Rectal smooth muscle tissue (tissue), 1 donor: ENCODE data around the gene MDH2.
"Not testable (repeated sequence)": the region's sequence is repeated elsewhere in the genome, so short reads cannot be mapped to it uniquely, and the experiment has no call there.

Source experiments
- H3K27ac ChIP-seq: one replicate; pipeline ENCODE4 v1.7.0; 2013; ENCODE audit warnings: low read depth, low read length, inconsistent platforms
- H3K27me3 ChIP-seq: one replicate; pipeline ENCODE4 v1.7.0; 2013; ENCODE audit warnings: low read length; ENCODE audit not compliant: control insufficient read depth, insufficient read depth
- H3K36me3 ChIP-seq: one replicate; pipeline ENCODE4 v1.7.0; 2013; ENCODE audit warnings: low read length; ENCODE audit not compliant: control insufficient read depth, insufficient read depth
- H3K4me1 ChIP-seq: one replicate; pipeline ENCODE4 v1.7.0; 2013; ENCODE audit warnings: low read length; ENCODE audit not compliant: control insufficient read depth, insufficient read depth
- H3K4me3 ChIP-seq: one replicate; pipeline ENCODE4 v1.7.0; 2013; ENCODE audit warnings: low read length
- H3K9ac ChIP-seq: one replicate; pipeline ENCODE4 v1.7.0; 2013; ENCODE audit warnings: low read length

MDH2 gene

DNA sequence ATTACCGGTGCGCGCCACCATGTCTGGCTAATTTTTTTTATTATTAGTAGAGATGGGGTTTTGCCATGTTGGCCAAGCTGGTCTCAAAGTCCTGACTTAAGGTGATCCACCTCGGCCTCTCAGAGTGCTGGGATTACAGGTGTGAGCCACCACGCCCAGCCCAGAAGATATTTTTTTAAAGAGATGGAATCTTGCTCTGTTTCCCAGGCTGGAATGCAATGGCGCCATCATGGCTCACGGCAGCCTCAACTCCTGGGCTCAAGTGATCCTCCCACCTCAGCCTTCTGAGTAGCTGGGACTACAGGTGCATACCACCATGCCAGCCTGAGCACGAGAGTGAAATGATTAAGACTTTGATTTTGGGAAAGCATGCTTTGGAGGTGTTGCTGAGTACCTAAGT lies 4.8 kb downstream of the MDH2 start:
- H3K4me3 ChIP-seq, H3K9ac ChIP-seq, H3K27ac ChIP-seq, H3K27me3 ChIP-seq: not testable (repeated sequence)
- H3K4me1 ChIP-seq: peaks cover 13% of the 10 kb centered on the region
- peaks cover 11% of the 10 kb centered on the region for H3K36me3 ChIP-seq

DNA sequence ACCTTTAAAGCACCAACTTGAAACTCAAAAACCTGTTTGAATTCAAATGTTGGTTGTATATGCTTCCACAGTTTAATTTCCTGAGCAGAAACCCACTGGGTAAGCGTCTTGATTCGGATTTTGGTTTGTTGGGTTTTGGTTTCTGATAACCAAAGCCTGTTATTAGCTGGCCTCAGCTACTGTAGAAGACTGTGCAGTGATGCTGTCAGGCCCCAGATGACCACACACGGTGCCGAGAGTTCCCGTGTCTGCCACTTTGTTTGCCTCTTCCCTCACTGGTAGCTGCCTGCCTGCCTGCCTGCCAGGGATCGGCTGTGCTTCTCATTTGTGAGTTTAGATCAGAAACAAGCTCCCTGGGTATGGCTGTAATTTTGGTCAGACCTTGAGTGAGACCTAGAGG lies 5.6 kb downstream of the MDH2 start:
- H3K36me3 ChIP-seq: peaks cover 19% of the 10 kb centered on the region
- H3K9ac ChIP-seq: no peak overlapping the region
- H3K27me3 ChIP-seq: no peaks in the 10 kb centered on the region
- peaks cover 13% of the 10 kb centered on the region for H3K4me1 ChIP-seq
- no peak overlapping the region for H3K27ac ChIP-seq
- no peak overlapping the region for H3K4me3 ChIP-seq

DNA sequence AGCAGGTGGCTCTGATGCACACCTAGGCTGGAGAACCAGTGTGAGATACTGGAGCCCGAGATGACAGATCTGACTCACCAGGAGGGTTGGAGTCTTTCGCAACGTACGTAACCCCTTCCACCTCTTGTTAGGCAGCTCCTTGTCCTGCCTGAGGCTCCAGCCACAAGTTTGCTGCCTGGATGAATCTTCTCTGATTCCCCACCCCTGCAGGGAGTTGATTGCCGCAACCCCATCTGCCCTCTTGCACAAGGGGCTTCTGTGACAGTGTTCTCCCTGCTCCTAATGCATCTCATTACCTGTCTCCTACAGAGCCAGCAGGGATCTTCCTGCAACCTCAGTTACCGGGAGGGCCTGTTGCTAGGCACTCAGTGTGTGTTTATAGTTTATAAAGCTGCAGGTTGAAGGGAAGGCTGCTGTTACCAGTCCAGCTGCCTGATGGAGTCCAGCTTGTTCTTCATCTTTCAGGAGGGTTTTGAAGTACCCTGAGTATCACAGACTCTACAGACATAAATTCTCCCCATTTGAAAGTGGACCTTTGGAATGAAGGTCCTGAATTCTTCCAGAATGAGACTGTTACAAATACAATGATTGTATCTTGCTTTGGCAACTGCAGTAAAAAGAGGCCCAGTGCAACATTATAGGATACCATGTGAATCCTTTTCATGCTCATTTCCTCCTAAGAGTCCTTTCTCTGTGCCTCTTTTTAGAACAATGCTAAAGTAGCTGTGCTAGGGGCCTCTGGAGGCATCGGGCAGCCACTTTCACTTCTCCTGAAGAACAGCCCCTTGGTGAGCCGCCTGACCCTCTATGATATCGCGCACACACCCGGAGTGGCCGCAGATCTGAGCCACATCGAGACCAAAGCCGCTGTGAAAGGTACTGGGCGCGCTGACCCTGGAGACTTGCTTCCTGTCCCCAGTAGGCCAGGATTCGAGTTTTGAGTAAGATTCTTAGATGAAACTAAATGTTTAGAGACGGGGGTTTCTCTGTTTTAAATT lies 6.5 kb downstream of the MDH2 start:
- peaks cover 9% of the 10 kb centered on the region for H3K4me1 ChIP-seq

DNA sequence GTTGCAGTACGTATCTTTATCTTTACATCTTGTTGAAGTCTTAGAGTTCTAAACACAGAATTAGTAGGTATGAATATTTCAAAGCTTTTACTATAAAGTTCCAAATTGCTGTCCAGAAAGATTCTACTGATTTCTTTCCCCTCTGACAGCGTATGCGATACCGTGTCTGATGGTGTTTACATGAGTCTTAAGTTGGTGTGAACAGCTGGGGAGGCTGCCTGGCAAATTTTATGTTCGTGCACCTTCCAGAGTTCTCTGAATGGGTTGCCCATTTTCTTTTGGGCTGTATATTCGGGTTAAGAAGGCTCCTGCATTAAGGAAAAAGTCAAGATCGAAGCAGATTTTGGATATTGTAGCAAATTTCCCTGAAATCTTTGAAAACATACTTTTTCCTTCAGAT lies 8.3 kb downstream of the MDH2 start:
- Histone ChIP-seq H3K27ac (no peak overlapping the region), H3K4me3 (no peak overlapping the region), H3K36me3 (peaks cover 36% of the 10 kb centered on the region), H3K9ac (no peak overlapping the region), H3K4me1 (peaks cover 9% of the 10 kb centered on the region), H3K27me3 (no peaks in the 10 kb centered on the region)

More for the DNA sequence above, 6.5 kb downstream of the MDH2 start:
- H3K27ac ChIP-seq: peak overlapping the region; percentile 40
- H3K4me3 ChIP-seq: no peak overlapping the region
- peaks cover 22% of the 10 kb centered on the region for H3K36me3 ChIP-seq
- no peaks in the 10 kb centered on the region for H3K27me3 ChIP-seq
- no peak overlapping the region for H3K9ac ChIP-seq

DNA sequence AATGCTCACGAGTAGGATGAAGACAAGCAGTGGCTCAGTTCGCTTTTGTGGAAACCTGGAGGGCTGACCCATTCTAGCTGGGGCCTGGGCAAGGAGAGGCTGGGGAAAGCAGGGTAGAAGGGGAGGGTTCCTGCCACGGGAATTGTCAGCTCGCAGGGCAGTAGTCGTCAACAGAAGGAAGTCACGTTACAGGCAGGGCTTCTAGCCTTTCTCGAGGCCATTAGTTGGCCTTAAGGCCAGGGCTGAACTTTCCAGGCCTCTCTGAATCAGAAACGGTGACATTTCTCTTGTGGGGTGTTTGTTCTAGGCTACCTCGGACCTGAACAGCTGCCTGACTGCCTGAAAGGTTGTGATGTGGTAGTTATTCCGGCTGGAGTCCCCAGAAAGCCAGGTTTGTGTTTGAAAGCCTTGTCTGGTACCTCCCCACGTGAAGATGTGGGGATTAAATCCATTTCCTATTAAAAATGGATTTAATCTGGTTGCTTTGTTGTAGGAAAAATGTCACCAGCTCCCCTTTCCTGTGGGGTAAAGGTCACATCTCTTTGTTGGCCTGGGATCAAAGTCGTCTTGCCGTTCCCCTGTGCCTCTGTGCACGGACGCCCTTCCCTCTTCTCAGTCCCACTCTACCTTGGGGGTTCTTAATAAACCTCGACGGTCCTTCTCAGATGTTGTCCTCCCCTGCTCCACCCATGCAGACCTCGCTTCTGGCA lies 9.4 kb downstream of the MDH2 start:
- H3K4me3 ChIP-seq: no peak overlapping the region
- peaks cover 35% of the 10 kb centered on the region for H3K36me3 ChIP-seq
- no peak overlapping the region for H3K27ac ChIP-seq
- H3K27me3 ChIP-seq: no peaks in the 10 kb centered on the region
- peaks cover 9% of the 10 kb centered on the region for H3K4me1 ChIP-seq
- H3K9ac ChIP-seq: no peak overlapping the region

DNA sequence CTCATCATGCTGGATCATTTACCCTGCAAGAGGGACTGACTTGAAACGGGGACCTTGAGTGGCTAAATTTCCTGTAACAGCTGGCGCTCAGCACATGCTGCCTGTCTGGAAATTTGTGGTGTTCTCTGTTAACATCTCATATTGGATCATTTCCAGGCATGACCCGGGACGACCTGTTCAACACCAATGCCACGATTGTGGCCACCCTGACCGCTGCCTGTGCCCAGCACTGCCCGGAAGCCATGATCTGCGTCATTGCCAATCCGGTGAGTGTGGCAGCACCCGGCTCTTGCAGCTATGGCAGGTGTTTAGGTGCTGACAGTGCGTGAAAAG lies 9.9 kb downstream of the MDH2 start:
- no peak overlapping the region for H3K4me3 ChIP-seq
- H3K27ac ChIP-seq: no peak overlapping the region
- H3K9ac ChIP-seq: no peak overlapping the region
- H3K4me1 ChIP-seq: peaks cover 9% of the 10 kb centered on the region
- H3K36me3 ChIP-seq: peaks cover 40% of the 10 kb centered on the region
- H3K27me3 ChIP-seq: no peaks in the 10 kb centered on the region

GRCh38 chr7:76058745-76059144 lies 10.8 kb downstream of the MDH2 start:
- not testable (repeated sequence) for H3K4me3 ChIP-seq, H3K9ac ChIP-seq, H3K27ac ChIP-seq, H3K4me1 ChIP-seq, H3K27me3 ChIP-seq
- H3K36me3 ChIP-seq: peaks cover 42% of the 10 kb centered on the region

DNA sequence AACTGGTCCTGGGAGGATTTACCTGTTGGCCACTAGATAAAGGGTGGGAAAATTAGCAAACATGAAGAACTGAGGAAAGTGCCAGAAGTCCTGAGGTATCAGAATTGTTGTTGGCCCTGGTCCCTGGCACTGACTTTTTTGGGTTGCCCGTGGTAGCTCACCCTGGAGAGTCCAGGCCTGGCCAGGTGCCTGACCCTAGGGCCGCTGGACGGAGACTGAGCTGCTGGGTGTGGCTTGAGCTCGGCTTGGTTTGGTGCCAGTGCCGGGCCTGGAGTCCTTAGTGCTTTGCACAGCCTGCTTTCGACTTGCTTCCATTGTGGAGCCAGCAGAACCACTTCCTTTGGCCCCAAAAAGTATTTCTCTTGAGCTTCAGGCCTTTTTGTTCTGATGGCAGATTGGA lies 12.9 kb downstream of the MDH2 start:
- Histone ChIP-seq H3K27me3 (no peaks in the 10 kb centered on the region), H3K4me1 (no peaks in the 10 kb centered on the region), H3K27ac (no peak overlapping the region), H3K9ac (no peak overlapping the region), H3K36me3 (peaks cover 61% of the 10 kb centered on the region), H3K4me3 (no peak overlapping the region)

DNA sequence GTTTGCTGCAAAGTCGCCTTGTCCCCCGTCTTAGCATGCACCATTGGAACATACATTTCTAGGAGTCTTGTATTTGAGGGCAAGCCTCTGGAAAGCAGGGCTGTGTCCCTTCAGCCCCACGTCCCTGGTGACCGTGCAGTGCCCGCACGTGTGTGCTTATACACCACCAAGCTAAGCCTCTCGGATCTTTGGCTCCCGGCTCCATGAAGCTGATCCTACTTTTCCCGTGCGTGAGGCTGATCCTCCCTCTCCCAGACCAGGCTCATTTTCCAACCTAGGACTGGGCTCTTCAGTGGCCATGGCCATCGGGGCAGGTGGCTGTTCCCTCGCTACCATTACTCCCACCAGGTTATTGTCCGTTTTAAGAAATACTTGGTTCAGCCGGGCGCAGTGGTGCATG lies 14.3 kb downstream of the MDH2 start:
- Histone ChIP-seq H3K4me3 (no peak overlapping the region), H3K36me3 (peaks cover 73% of the 10 kb centered on the region), H3K27ac (no peak overlapping the region), H3K4me1 (no peaks in the 10 kb centered on the region), H3K9ac (no peak overlapping the region), H3K27me3 (no peaks in the 10 kb centered on the region)

GRCh38 chr7:76063114-76063513 lies 15.2 kb downstream of the MDH2 start:
- Histone ChIP-seq H3K4me3 (no peak overlapping the region), H3K9ac (no peak overlapping the region), H3K27ac (no peak overlapping the region), H3K36me3 (peaks cover 70% of the 10 kb centered on the region), H3K27me3 (no peaks in the 10 kb centered on the region), H3K4me1 (no peaks in the 10 kb centered on the region)

- Histone ChIP-seq H3K36me3 (peaks cover 67% of the 10 kb centered on the region), H3K27me3 (no peaks in the 10 kb centered on the region), H3K4me1 (no peaks in the 10 kb centered on the region), H3K9ac (no peak overlapping the region), H3K4me3 (no peak overlapping the region), H3K27ac (no peak overlapping the region)
Observed at GRCh38 chr7:76063525-76063924, 15.6 kb downstream of the MDH2 start.

DNA sequence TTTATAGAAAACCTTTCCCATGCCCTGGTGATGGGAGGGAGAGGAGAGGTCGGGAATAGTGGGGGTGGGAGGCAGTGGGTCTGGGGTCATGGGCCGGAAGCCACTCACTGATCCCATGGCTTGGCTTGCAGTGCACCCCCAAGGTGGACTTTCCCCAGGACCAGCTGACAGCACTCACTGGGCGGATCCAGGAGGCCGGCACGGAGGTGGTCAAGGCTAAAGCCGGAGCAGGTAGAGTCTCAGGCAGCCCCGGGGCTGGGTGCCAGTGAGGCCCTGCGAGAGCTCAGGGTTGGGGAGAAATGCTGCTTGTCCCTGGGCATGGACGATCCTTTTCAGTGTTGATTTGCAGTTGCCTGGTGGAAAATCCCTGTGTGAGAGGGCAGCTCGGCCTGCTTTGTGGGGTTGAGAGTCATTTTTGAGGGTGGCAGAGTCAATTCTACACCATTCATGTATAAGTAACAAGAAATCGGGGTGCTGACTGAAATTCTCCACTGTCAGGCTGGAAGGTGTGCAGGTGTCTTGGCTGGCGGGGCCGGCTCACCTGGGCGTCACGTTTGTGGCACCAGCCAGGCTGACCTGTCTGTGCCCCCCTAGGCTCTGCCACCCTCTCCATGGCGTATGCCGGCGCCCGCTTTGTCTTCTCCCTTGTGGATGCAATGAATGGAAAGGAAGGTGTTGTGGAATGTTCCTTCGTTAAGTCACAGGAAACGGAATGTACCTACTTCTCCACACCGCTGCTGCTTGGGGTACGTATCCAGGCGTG lies 16.5 kb downstream of the MDH2 start:
- Histone ChIP-seq H3K27ac (no peak overlapping the region), H3K27me3 (no peaks in the 10 kb centered on the region), H3K4me3 (no peak overlapping the region), H3K4me1 (no peaks in the 10 kb centered on the region), H3K9ac (no peak overlapping the region), H3K36me3 (peaks cover 64% of the 10 kb centered on the region)
